Measurements from ENCODE around the gene MOV10.

Gene MOV10

DNA sequence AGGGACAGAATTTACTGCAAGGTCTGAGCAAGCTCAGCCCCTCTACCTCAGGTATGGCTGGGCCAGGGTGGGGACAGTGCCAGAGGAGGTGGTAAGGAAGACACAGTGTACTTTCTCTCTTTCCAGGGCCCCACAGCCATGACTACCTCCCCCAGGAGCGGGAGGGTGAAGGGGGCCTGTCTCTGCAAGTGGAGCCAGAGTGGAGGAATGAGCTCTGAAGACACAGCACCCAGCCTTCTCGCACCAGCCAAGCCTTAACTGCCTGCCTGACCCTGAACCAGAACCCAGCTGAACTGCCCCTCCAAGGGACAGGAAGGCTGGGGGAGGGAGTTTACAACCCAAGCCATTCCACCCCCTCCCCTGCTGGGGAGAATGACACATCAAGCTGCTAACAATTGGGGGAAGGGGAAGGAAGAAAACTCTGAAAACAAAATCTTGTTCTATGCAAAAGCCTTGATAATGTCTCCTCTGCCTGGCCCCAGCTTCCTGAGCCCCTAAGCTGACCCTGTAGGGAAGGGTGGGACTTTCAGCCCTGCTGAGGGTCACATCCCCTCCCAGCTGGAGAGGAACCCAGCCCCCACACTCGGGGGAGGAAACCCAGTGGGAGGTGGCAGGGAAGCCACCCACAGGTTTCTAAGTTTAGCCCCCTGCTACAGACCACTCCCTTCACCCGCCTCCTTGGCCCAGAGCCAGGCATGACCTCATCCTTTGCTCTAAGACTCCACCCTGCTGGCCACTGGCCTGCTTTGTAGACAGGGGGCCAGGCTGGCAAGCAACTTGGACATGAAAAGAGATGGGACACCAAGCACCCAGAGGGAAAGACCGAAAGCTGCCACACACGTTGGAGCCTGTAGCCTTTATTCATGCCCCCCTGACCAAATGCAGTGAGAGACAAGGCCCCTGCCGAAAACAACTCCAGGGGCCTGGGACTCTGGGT, 26.1 kb downstream of the MOV10 start:
- peak; percentile 89 to 95 (median 90) for DNase-seq

- DNase-seq, result no peak
Observed at GRCh38 chr1:112701227-112702066, 27.0 kb downstream of the MOV10 start.

GRCh38 chr1:112702067-112702395, 27.6 kb downstream of the MOV10 start:
- no peak for DNase-seq

DNA sequence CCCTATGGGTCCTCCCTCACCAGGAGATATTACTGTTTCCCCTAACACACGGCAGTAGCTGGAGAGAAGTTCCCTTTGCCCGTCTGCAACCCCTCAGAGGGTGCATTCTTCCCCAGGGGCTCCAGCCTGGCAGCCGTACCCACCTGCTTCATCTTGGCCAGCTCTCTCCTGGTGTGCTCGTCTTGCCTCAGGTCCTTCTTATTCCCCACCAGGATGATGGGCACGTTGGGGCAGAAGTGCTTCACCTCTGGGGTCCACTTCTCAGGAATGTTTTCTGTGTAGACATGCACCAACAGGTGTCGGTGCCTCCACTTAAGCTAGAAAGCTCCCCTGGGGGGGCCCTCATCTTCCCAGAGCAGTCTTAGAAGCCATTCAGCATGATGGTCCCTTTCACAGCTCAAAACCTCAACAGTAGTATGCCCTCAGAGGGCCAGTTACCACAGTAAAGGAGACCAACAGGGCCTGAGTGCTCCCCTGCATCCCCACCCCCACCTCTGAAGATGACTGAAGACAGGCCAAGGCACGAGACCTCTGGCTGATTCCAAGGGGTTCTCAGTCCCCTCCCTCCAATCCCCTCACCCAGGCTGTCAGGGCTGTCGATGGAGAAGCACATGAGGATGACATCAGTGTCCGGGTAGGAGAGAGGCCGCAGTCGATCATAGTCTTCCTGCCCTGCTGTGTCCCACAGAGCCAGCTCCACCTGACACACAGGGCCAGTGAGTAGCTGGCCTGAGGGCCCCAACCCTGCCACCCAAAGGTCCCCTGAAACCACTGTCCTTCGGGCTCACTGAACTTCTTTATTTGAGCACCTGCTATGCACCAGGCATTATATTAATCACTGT, 28.2 kb downstream of the MOV10 start:
- no peak for DNase-seq

DNA sequence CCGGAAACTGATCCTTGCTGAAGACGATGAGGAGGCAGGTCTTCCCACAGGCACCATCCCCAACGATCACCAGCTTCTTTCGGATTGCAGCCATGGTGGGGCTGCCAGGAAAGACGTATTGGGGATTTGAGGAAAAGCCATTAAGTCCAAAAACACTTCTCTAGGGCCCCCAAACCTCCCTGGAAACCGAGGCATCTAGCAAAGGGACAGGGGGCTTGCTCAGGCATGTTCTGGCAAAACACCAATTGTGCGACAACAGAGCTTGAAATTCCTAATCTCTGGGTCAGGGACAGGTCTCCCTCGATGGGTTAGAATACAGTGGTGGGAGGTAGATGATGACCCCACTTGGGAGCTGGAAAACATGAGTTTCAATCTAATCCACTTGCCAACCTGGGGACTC, 29.2 kb downstream of the MOV10 start:
- DNase-seq, result no peak

DNA sequence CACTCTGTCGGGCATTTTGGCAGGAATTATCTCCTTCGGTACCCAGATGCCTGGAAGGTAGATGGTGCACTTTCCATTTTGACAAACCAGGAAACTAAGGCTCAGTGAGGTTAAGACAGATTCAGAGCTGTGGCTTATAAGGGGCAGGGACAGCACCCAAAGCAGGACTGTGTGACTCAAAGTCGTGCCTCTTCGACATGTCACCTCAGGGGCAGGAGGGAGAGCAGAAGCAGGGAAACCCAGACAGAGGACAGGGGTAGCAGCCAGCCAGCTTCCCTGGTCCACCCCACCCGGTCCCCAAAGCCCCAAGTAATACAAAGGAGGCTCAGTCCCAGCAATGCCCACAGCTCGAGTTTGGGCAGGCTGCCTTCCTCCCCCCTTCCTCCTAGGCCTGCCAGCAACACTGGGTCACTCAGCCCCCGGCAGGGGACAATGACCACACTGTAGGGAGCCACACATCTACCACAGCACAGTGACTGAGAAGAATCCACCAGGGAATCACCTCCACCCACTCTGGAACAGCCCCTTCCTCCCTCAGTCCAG, 30.0 kb downstream of the MOV10 start:
- DNase-seq, result no peak

DNA sequence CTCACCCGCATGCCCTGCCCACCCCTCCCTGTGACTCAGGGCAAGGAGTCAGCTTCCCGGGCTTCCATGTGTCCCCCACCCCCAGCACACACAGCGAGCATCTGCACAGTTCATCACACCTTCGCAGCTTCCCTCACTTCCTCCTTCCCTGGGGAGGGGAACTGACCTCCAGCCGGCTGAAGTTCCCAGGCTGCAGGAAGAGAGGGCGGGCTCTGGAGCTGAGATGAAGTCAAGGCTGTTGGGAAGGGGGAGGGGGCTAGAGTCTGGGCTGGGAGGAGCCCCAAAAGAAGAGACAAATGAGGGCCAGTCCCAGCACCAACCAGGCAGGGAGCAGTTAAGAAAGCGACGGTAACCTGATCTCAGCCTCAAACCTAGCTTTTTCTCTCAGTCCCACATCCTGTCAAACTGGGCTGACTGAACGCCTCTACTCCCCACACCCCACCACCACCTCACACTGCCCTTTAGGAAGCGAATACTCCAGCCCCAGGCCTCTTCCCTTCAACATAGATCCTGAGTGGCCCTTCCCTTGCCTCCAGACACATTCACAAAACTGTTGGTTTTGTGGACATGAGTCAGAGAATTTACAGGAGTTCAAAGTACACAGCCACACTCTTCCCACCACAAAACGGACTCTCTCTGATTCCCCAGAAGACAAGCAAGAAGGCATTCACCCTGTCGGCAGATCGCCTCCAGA, 30.6 kb downstream of the MOV10 start:
- peak; percentile 95 to 97 (median 96) for DNase-seq

DNA sequence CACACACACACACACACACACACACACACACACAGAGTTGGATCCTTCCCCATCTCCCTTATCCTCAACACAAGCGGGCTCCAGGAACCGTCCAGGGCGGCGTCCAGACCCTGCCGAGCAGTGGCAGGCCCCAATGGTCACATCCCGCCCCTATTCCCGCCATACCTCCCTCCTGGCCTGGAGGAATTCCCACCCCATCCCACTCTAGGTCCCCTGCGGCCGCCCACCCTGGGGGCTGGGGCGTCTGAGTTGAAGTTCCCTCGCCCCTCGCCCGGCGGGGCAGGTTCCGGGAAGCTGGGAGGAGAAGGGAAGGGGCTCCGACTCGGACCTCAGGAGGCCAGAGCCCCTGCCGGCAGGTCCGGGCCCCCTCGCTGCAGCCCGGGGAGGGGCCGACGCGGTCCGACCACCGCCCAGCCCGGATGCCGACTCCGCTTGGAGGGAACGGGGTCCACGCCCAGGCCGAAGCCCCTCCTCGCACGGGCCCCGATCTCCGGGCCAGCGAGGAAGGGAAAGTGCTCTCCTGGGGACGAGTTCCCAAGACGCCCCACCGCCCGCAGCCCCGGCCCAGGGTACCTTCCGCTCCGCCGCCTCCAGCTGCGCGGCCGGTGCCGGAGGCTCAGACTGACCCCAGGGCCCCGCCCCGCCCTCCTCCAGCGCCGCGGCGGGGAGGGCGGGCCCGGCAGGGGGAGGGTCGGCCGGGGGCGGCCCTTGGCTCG, 32.2 kb downstream of the MOV10 start, which contains the start of gene RHOC:
RHOC (minus strand) TSS at position 623 of the 716 bp plus-strand sequence. CDS start 3,328 bp downstream, outside the sequence.
- DNase-seq, result peak; percentile 83 to 96 (median 88)

DNA sequence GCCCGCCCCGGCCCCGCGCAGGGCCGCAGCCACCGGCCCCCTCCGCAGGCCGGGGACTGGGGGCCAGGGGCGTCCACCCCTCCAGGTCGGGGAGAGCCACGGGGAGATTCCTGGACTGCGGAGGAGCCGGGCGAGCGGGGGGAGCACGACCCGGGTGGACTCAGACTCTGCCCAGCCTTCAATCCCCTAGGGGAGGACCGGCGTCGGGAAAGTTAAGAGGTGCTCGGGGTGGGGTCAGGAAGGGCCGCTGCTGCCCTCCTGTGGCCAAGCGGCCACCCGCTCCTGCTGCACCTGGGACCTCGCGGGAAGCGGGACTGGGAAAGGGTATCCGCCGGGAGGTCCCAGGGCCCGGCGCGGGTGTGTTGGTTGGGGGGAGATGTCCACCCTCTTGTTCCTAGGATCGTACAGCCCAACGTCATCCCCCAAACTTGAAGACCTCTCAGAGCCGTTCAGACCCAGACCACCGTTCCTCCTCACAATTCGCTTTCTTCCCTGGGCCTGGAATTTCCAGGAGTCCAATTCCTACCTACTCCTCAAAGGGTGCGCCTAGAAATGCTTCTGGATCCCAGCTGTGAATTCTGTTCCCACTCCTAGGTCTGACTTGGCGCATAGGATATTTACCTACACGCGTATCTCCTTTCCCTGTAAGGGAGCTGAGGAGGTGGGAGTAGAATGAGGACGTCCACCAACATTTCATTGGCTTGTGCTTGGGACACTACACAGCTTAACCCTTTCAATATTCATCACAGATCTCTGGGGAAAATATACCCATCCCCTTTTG, 33.0 kb downstream of the MOV10 start:
- DNase-seq, result peak; percentile 87 to 93 (median 88)

DNA sequence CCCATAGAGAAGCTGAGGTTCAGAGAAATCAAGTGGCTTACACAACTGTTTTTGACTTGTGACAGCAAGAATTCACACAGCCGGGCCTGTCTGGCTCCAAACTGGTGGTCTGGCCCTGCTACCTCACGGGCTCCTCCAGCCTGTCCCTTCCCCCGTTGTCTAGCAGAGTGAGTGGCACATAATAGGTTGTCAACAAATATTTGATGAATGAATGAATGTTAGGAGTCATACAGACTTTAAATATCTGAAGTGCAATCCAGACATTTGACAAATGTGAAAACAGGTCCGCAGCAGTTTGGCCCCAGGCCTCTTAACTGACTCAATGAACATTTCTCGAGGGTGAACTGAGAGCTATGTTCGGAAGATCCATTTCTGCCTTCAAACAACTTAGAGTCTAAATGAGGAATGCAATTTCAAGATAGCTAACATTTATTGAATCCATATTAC, 33.6 kb downstream of the MOV10 start:
- DNase-seq, result no peak

GRCh38 chr1:112708489-112708888, 34.0 kb downstream of the MOV10 start:
- no peak for DNase-seq

DNA sequence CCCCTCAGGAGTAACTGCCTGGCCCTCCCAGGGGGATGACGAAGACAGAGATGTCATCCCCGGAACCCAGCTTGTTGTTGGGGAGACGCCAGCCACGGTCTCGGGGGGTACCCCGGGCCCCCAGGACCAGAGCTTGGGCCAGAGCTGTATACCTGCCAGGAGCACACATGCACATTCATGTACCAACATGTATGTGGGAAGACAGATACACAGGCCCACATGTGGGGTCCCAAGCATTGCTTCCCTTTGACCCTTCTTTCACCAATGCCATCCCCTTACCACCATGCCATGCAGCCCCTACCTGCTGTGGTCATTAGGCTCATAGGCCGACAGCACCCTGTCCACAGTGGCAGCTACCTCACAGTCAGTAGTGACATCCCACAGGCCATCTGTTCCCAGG, 35.7 kb downstream of the MOV10 start:
- DNase-seq, result no peak

GRCh38 chr1:112710586-112710985, 36.1 kb downstream of the MOV10 start:
- no peak for DNase-seq

- DNase-seq, result no peak
Observed at GRCh38 chr1:112711041-112711440, 36.6 kb downstream of the MOV10 start.

DNA sequence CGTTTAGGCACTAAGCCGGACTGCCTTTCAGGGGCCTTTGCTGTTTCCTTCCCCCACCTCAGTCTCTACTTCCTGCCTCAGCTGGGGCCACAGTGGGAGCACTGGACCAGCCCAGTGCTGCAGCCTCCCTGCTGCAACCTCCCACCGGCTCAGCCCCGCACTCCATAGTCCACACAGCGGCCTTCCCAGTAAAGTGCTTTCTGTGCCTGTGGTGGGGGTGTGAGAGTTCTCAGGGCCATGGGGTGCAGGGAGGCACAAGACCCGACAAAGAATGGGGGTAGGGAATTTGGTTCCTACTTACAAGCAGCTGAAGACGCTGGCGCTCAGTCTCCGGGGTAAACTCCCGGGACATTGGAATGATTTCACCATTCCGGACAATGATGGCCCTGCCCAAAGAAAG, 37.2 kb downstream of the MOV10 start:
- DNase-seq, result no peak

GRCh38 chr1:112712191-112712590, 37.7 kb downstream of the MOV10 start:
- DNase-seq, result no peak

- no peak for DNase-seq
Observed at GRCh38 chr1:112712701-112713128, 38.3 kb downstream of the MOV10 start.

DNA sequence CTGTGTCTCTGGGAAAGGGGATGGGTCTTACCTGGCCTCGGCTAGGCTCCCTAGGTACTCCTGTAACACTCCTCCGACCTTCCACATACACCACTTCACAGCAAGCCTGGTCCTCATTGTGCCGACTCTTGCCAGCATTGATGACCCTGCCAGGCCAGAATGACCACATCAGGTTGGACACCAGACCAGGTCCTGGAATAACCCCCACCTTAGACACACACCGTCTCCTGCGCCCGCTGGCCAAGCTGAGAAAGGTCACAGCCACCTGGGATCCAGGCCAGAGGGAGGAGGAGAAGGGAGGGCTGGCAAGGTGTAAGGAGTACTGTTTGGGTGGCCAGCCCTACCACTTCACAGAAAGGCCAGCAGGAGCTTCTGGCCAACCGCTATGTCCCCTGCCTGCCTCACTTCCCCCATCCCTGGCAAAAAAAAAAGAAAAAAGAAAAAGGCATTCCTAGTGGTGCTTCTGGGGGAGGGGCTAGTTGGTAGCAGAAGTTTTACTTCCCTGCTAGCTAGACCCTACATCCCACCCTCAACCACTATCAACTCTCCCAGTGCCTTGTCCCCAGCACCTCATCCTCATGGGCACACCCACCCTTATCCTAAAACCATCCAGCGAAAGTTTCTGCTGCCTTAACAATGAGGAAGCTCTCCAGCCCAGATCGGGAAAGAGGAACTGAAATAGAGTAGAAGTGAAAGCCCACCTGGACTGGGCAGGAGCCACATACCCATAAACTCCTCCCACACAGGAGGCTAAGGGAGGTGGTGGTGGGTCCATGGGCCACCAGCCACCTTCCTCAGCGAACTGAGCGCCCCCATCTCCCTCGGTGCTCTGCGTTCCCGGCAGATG, 39.2 kb downstream of the MOV10 start:
- peak; percentile 71 to 72 (median 71) for DNase-seq
